H1 (cell line): ENCODE results near the gene ENPP7. TPM values are rescaled to one million over a fixed set of nuclear protein-coding genes. Genes with fewer than 3 reads are reported as not detected.

ENCODE experiments used
- CTCF ChIA-PET: fragments of 300-600 bp; sonication (Branson Sonifier 250); formaldehyde crosslinking; loops from one replicate; lab custom pipeline; 2021; ENCODE audit not compliant: partially characterized antibody; lab: Charles Lee
- POLR2A ChIA-PET: fragments of 300-600 bp; sonication (Branson Sonifier 250); formaldehyde crosslinking; loops from one replicate; lab custom pipeline; 2021; ENCODE audit warnings: inconsistent platforms; ENCODE audit not compliant: partially characterized antibody; lab: Charles Lee
- DNase-seq, 2 experiments: peaks; one replicate each; pipeline versions ENCODE4 v3.0.0 to v3.0.0-alpha.2; 2010 to 2022; ENCODE audit warnings: low spot score in 2 of 2, low read depth in 1 of 2, mixed read lengths in 1 of 2
- FAIRE-seq: peaks from 2 replicates; lab custom pipeline; 2011; peaks lifted over from hg19 to GRCh38; lab: Jason Lieb, UNC
- H2AFZ ChIP-seq: 2 replicates; pipeline ENCODE4 v1.8.1; 2012; ENCODE audit warnings: low read length, inconsistent platforms
- H2AK5ac ChIP-seq: 2 replicates; pipeline ENCODE4 v1.6.1; 2013; ENCODE audit warnings: low read depth, low read length
- H2BK120ac ChIP-seq: replicated peaks from 2 replicates; pipeline ENCODE3; 2013; ENCODE audit warnings: low read depth, low read length, inconsistent platforms
- H2BK12ac ChIP-seq: 2 replicates; pipeline ENCODE4 v1.6.1; 2013; ENCODE audit warnings: low read depth, low read length
- H2BK15ac ChIP-seq: 2 replicates; pipeline ENCODE4 v1.6.1; 2013; ENCODE audit warnings: low read length
- H2BK20ac ChIP-seq: 2 replicates; pipeline ENCODE4 v1.6.1; 2013; ENCODE audit warnings: low read length
- H2BK5ac ChIP-seq: 2 replicates; pipeline ENCODE4 v1.6.1; 2013; ENCODE audit warnings: low read depth, low read length
- H3K14ac ChIP-seq: 2 replicates; pipeline ENCODE4 v1.6.1; 2013; ENCODE audit warnings: inconsistent platforms; ENCODE audit not compliant: insufficient read length
- H3K18ac ChIP-seq: 2 replicates; pipeline ENCODE4 v1.6.1; 2013; ENCODE audit warnings: low read length; ENCODE audit errors: extremely low read depth
- H3K23ac ChIP-seq: 2 replicates; pipeline ENCODE4 v1.6.1; 2013; ENCODE audit warnings: inconsistent platforms; ENCODE audit not compliant: insufficient read length
- H3K23me2 ChIP-seq: 2 replicates; pipeline ENCODE4 v1.6.1; 2013; ENCODE audit warnings: low read depth, low read length
- H3K27ac ChIP-seq: 2 replicates; pipeline ENCODE4 v1.6.1; 2011; ENCODE audit warnings: low read depth, low read length, inconsistent platforms
- H3K27me3 ChIP-seq, 4 experiments: replicated peaks in 1 of 4; 1 replicate in 1 of 4; 2 replicates in 3 of 4; pipeline versions ENCODE4 v1.6.1 to v1.8.1; 2011 to 2013; ENCODE audit warnings: low read length in 3 of 4, mild to moderate bottlenecking in 3 of 4, inconsistent platforms in 2 of 4, mixed read lengths in 2 of 4, moderate library complexity in 1 of 4; ENCODE audit not compliant: control insufficient read depth in 3 of 4, insufficient read depth in 3 of 4; ENCODE audit errors: extremely low read depth in 1 of 4
- H3K36me3 ChIP-seq, 4 experiments: 2 replicates each; pipeline versions ENCODE4 v1.6.1 to v1.8.1; 2011 to 2013; ENCODE audit warnings: mild to moderate bottlenecking in 4 of 4, low read length in 3 of 4, moderate library complexity in 2 of 4, control low read depth in 1 of 4, inconsistent platforms in 1 of 4; ENCODE audit not compliant: insufficient read depth in 4 of 4, control insufficient read depth in 2 of 4
- H3K4ac ChIP-seq: replicated peaks from 2 replicates; pipeline ENCODE3; 2013; ENCODE audit warnings: low read length, low read depth, mixed read lengths, inconsistent platforms; ENCODE audit not compliant: insufficient read length
- H3K4me1 ChIP-seq, 4 experiments: replicated peaks in 1 of 4; 1 replicate in 1 of 4; 2 replicates in 3 of 4; pipeline versions ENCODE4 v1.6.1 to v1.8.1; 2011 to 2013; ENCODE audit warnings: low read length in 3 of 4, inconsistent platforms in 2 of 4, mixed read lengths in 1 of 4; ENCODE audit not compliant: insufficient read depth in 4 of 4, control insufficient read depth in 3 of 4
- H3K4me2 ChIP-seq, 2 experiments: 2 replicates each; pipeline versions ENCODE4 v1.6.1 to v1.8.1; 2011 to 2013; ENCODE audit warnings: low read depth in 2 of 2, low read length in 2 of 2, control low read depth in 1 of 2, inconsistent platforms in 1 of 2, mild to moderate bottlenecking in 1 of 2; ENCODE audit not compliant: insufficient read depth in 1 of 2
- H3K4me3 ChIP-seq, 4 experiments: fragments of 200-600, 300-600 bp in 1 of 4; sonication (generic), shearing (Covaris generic), sonication (Bioruptor Twin) in 1 of 4; 2 replicates each; pipeline versions ENCODE4 v1.5.1 to v1.8.1; 2011 to 2016; ENCODE audit warnings: low read length in 4 of 4, low read depth in 3 of 4, control low read depth in 2 of 4, inconsistent platforms in 2 of 4, mild to moderate bottlenecking in 2 of 4, mixed read lengths in 1 of 4, moderate library complexity in 1 of 4; ENCODE audit not compliant: insufficient read depth in 2 of 4; ENCODE audit errors: extremely low read depth in 1 of 4
- H3K56ac ChIP-seq: replicated peaks from 2 replicates; pipeline ENCODE3; 2013; ENCODE audit warnings: low read depth, mild to moderate bottlenecking, mixed read lengths, low read length, inconsistent platforms; ENCODE audit not compliant: insufficient read length
- H3K79me1 ChIP-seq: 2 replicates; pipeline ENCODE4 v1.6.1; 2013; ENCODE audit warnings: low read depth, low read length, control low read depth
- H3K79me2 ChIP-seq, 2 experiments: 2 replicates each; pipeline versions ENCODE4 v1.6.1 to v1.8.1; 2012 to 2013; ENCODE audit warnings: low read length in 2 of 2, mild to moderate bottlenecking in 2 of 2, inconsistent platforms in 1 of 2; ENCODE audit not compliant: insufficient read depth in 2 of 2, control insufficient read depth in 1 of 2
- H3K9ac ChIP-seq, 4 experiments: replicated peaks in 1 of 4; 1 replicate in 1 of 4; 2 replicates in 3 of 4; pipeline versions ENCODE4 v1.6.1 to v1.8.1; 2011 to 2013; ENCODE audit warnings: low read depth in 3 of 4, low read length in 3 of 4, control low read depth in 2 of 4, mild to moderate bottlenecking in 2 of 4, moderate library complexity in 2 of 4, inconsistent platforms in 1 of 4; ENCODE audit errors: extremely low read depth in 1 of 4
- H3K9me3 ChIP-seq, 2 experiments: 2 replicates each; pipeline versions ENCODE4 v1.6.1 to v1.8.1; 2012 to 2013; ENCODE audit warnings: mild to moderate bottlenecking in 2 of 2, moderate library complexity in 2 of 2, control low read depth in 1 of 2, inconsistent platforms in 1 of 2, low read depth in 1 of 2, low read length in 1 of 2, mixed read lengths in 1 of 2; ENCODE audit not compliant: insufficient read depth in 2 of 2
- H4K20me1 ChIP-seq, 2 experiments: replicated peaks in 1 of 2; 2 replicates each; pipeline versions ENCODE3 to v1.8.1; 2011 to 2013; ENCODE audit warnings: inconsistent platforms in 2 of 2, low read length in 2 of 2, mild to moderate bottlenecking in 1 of 2; ENCODE audit not compliant: insufficient read depth in 2 of 2, control insufficient read depth in 1 of 2
- H4K5ac ChIP-seq: 2 replicates; pipeline ENCODE4 v1.6.1; 2013; ENCODE audit warnings: low read length, low read depth, mixed read lengths, inconsistent platforms; ENCODE audit not compliant: insufficient read length
- H4K8ac ChIP-seq: 2 replicates; pipeline ENCODE4 v1.8.0; 2013; ENCODE audit warnings: mild to moderate bottlenecking, moderate library complexity, low read length, inconsistent platforms; ENCODE audit not compliant: insufficient read depth; ENCODE audit errors: extremely low read depth
- H4K91ac ChIP-seq: replicated peaks from 2 replicates; pipeline ENCODE3; 2013; ENCODE audit warnings: low read length, mixed read lengths, inconsistent platforms; ENCODE audit not compliant: insufficient read length
- ASH2L ChIP-seq: fragments of 200-600, 300-600 bp; sonication (generic); IDR thresholded peaks from one replicate; pipeline ENCODE4 v1.7.1; 2017; ENCODE audit warnings: low read length
- GABPA ChIP-seq: IDR thresholded peaks from 2 replicates; pipeline ENCODE4 v1.6.1; 2011; ENCODE audit warnings: mild to moderate bottlenecking, low read length, moderate library complexity, borderline replicate concordance; ENCODE audit not compliant: insufficient read depth
- JUND ChIP-seq: IDR thresholded peaks from 2 replicates; pipeline ENCODE4 v1.6.1; 2011; ENCODE audit warnings: mild to moderate bottlenecking, improper control_type of control experiment, low read length
- KDM1A ChIP-seq: fragments of 200-600, 300-600 bp; sonication (generic); IDR thresholded peaks from 2 replicates; pipeline ENCODE4 v1.7.1; 2016; ENCODE audit warnings: mild to moderate bottlenecking, low read length, borderline replicate concordance
- MAFK ChIP-seq: IDR thresholded peaks from 2 replicates; pipeline ENCODE4 v1.6.1; 2012; ENCODE audit warnings: low read depth, mild to moderate bottlenecking, improper control_type of control experiment, low read length
- NRF1 ChIP-seq: IDR thresholded peaks from 2 replicates; pipeline ENCODE4 v1.6.1; 2011; ENCODE audit warnings: mild to moderate bottlenecking, low read depth, low read length, improper control_type of control experiment
- POU5F1 ChIP-seq: IDR thresholded peaks from 2 replicates; pipeline ENCODE4 v1.6.1; 2011; ENCODE audit warnings: low read depth, mild to moderate bottlenecking, low read length, moderate library complexity
- RAD21 ChIP-seq, 2 experiments: IDR thresholded peaks in 1 of 2; conservative IDR thresholded peaks in 1 of 2; 2 replicates each; pipeline ENCODE4 v1.6.1; 2011; ENCODE audit warnings: low read depth in 2 of 2, low read length in 2 of 2, improper control_type of control experiment in 1 of 2, inconsistent platforms in 1 of 2, mild to moderate bottlenecking in 1 of 2, moderate library complexity in 1 of 2
- RNF2 ChIP-seq: fragments of 200-900, 300-1000 bp; sonication (generic); IDR thresholded peaks from 2 replicates; pipeline ENCODE4 v1.7.1; 2016; ENCODE audit warnings: borderline replicate concordance, low read depth, mild to moderate bottlenecking, antibody characterized with exemption, low read length; ENCODE audit not compliant: poor library complexity, severe bottlenecking; ENCODE audit errors: missing control alignments
- SP1 ChIP-seq: IDR thresholded peaks from 2 replicates; pipeline ENCODE4 v1.6.1; 2011; ENCODE audit warnings: low read depth, low read length
- SP4 ChIP-seq: IDR thresholded peaks from 2 replicates; pipeline ENCODE4 v1.6.1; 2012; ENCODE audit warnings: low read length, inconsistent platforms
- TEAD4 ChIP-seq: IDR thresholded peaks from 2 replicates; pipeline ENCODE4 v1.6.1; 2012; ENCODE audit warnings: low read depth, low read length, inconsistent platforms, mixed read lengths
- USF2 ChIP-seq: IDR thresholded peaks from 2 replicates; pipeline ENCODE4 v1.6.1; 2011; ENCODE audit warnings: low read length, improper control_type of control experiment
- WGBS, 2 experiments: shearing (Covaris generic) in 1 of 2; methylation state at CpG; one replicate each; pipeline versions ENCODE4 v1.1.6 to v1.1.7; 2013 to 2015; ENCODE audit warnings: low lambda C conversion rate in 2 of 2, mixed read lengths in 2 of 2, inconsistent platforms in 1 of 2, low coverage in 1 of 2, missing lambda C conversion rate in 1 of 2; ENCODE audit not compliant: insufficient replicate concordance in 2 of 2, insufficient coverage in 1 of 2, insufficient read length in 1 of 2; ENCODE audit errors: extremely low coverage in 1 of 2, missing lambda C conversion rate in 1 of 2; 5-methylcytosine and 5-hydroxymethylcytosine counted together
- polyA plus RNA-seq, 7 experiments: library from polyadenylated mRNA; depleted of rRNA in 3 of 7; stranded (reverse) in 5 of 7; unstranded in 2 of 7; fragments of >200 nt in 5 of 7; fragments of 200-250 nt in 2 of 7; gene quantifications; 1 replicate in 5 of 7; 2 replicates in 1 of 7; 4 replicates in 1 of 7; pipeline versions ENCODE4 v1.2.1 to v1.2.3, GENCODE V29; 2011 to 2013; ENCODE audit warnings: missing spikeins in 2 of 7, mixed read lengths in 2 of 7
- total RNA-seq: library from RNA; stranded (reverse); fragmentation: NEBNext Ultra II Directional; extraction: Animal tissue kit (Norgen Biotek cat#: 25700); gene quantifications from 2 replicates; pipeline ENCODE4 v1.2.1, GENCODE V29; 2021

The ENPP7 gene
- total and polyA plus RNA-seq, 2 of the 8 experiments (the other 6 are each of a cell fraction or from before 2014, with no cell fraction given), result not detected

- no peak for DNase-seq
- Histone ChIP-seq H3K79me2 (no peaks in the 10 kb centered on the region), H4K91ac (no peak overlapping the region), H2BK15ac (0 out of 2 replicates have a peak overlapping the region, but pooled peaks have one; percentile 89), H3K14ac (no peak overlapping the region), H2BK12ac (0 out of 2 replicates have a peak overlapping the region, but pooled peaks have one; percentile 46), H3K36me3 (no peaks in the 10 kb centered on the region), H2BK120ac (no peak overlapping the region), H3K56ac (no peak overlapping the region), H3K23me2 (no peaks in the 10 kb centered on the region), H3K4me2 (no peak overlapping the region), H3K18ac (no peak overlapping the region), H2AFZ (no peak overlapping the region), H4K8ac (no peak overlapping the region), H2BK5ac (no peak overlapping the region), H3K23ac (no peak overlapping the region), H2AK5ac (no peak overlapping the region), H3K79me1 (no peaks in the 10 kb centered on the region), H4K5ac (no peak overlapping the region), H3K27ac (no peak overlapping the region), H3K9me3 (no peaks in the 10 kb centered on the region), H3K4ac (no peak overlapping the region), H3K4me3 (no peak overlapping the region), H3K9ac (no peak overlapping the region), H4K20me1 (no peaks in the 10 kb centered on the region), H2BK20ac (no peak overlapping the region), H3K27me3 (peaks cover 0 to 2% (median 0%) of the 10 kb centered on the region in 4 experiments; a peak in 1 of 7 replicates), H3K4me1 (peaks cover 0 to 4% (median 2%) of the 10 kb centered on the region in 4 experiments; a peak in 2 of 7 replicates)
- ChIA-PET CTCF (no interaction called here), POLR2A (interaction anchor here (1.2 kb wide), 1 partner anchor 12 kb away, joined by 4 read pairs; no protein-coding TSS in a partner anchor)
- WGBS, 2 experiments, result 92% methylated on average over 12 of the region's 12 CpGs; no CpG with 5 or more reads in 1 of the 2 experiments
- no peak for FAIRE-seq
- no peak for TF ChIP-seq JUND
- no peak for TF ChIP-seq SP1
- TF ChIP-seq MAFK, result no peak
- no peak for TF ChIP-seq RNF2
- TF ChIP-seq KDM1A, result no peak
- no peak for TF ChIP-seq ASH2L
- TF ChIP-seq USF2, result no peak
- TF ChIP-seq GABPA, result no peak
- no peak for TF ChIP-seq NRF1
- no peak for TF ChIP-seq TEAD4
- no peak for TF ChIP-seq RAD21 (IDR thresholded peaks at IDR 0.05 in 1 of 2, conservative IDR thresholded peaks at IDR 0.05 in 1 of 2; ENCODE audit: low read depth in 2 of 2, low read length in 2 of 2)
- no peak for TF ChIP-seq POU5F1
- TF ChIP-seq SP4, result no peak
Observed at GRCh38 chr17:79683365-79683764, 47.4 kb upstream of the ENPP7 start.
